Dermis lymphatic vessel endothelial cell (primary cell): ENCODE data around the gene JKAMP. TPM values are rescaled to one million over a fixed set of nuclear protein-coding genes. Genes with fewer than 3 reads are reported as not detected.

Source experiments
- total RNA-seq: library from RNA; depleted of rRNA; stranded (reverse); fragments of >200 nt; gene quantifications from 2 replicates; pipeline ENCODE4 v1.2.1, GENCODE V29; 2014

The JKAMP gene
- 50.7 and 55.4 TPM in 2 replicates for total RNA-seq

GRCh38 chr14:59483819-59484638, at the start of gene JKAMP, which contains the start of gene L3HYPDH:
TSS of gene JKAMP (plus strand) at chr14:59484517. CDS start at chr14:59484590, 73 bp downstream.
TSS of gene L3HYPDH (minus strand) at chr14:59484408. CDS start at chr14:59484316, 92 bp downstream.

GRCh38 chr14:59465316-59466135, 18.8 kb upstream of the JKAMP start, which contains the start of gene GPR135:
TSS of gene GPR135 (minus strand) at chr14:59465380. CDS start at chr14:59465226, 154 bp downstream.

Other genes with a start within 250 kb of the JKAMP start
- 0.65 and 0.69 TPM in 2 replicates for gene GPR135, start 19.1 kb upstream of the JKAMP start, total RNA-seq
- gene L3HYPDH, start 109 bp upstream of the JKAMP start, total RNA-seq, result 17.3 and 25.1 TPM in 2 replicates
- gene CCDC175, start 92.3 kb downstream of the JKAMP start, total RNA-seq, result not detected in 2 replicates